HepG2 (cell line): ENCODE measurements around the gene TMEM223. TPM values are rescaled to one million over a fixed set of nuclear protein-coding genes. Genes with fewer than 3 reads are reported as not detected.

ENCODE experiments used
- FOXK1 ChIP-seq: sonication (generic); formaldehyde crosslinking; IDR thresholded peaks from 2 replicates; pipeline ENCODE4 v1.4.0; 2020; ENCODE audit warnings: low read depth, missing genetic modification reagents, borderline replicate concordance
- FOXO4 ChIP-seq: sonication (generic); formaldehyde crosslinking; conservative IDR thresholded peaks from 2 replicates; pipeline ENCODE4 v1.8.1; 2023; ENCODE audit warnings: missing genetic modification reagents
- MTF2 ChIP-seq: sonication (generic); formaldehyde crosslinking; IDR thresholded peaks from 2 replicates; pipeline ENCODE4 v1.5.0; 2020; ENCODE audit warnings: missing genetic modification reagents, borderline replicate concordance
- SAFB2 ChIP-seq: sonication (generic); formaldehyde crosslinking; IDR thresholded peaks from 2 replicates; pipeline ENCODE4 v1.5.1; 2020; ENCODE audit warnings: missing genetic modification reagents, low read depth, mild to moderate bottlenecking, borderline replicate concordance
- UBTF ChIP-seq: sonication (generic); formaldehyde crosslinking; IDR thresholded peaks from 2 replicates; pipeline ENCODE4 v1.4.0; 2020; ENCODE audit warnings: mild to moderate bottlenecking, missing genetic modification reagents
- YEATS4 ChIP-seq: sonication (generic); formaldehyde crosslinking; IDR thresholded peaks from 2 replicates; pipeline ENCODE4 v1.4.0; 2020; ENCODE audit warnings: missing genetic modification reagents, borderline replicate concordance
- ZNF484 ChIP-seq: sonication (generic); formaldehyde crosslinking; IDR thresholded peaks from 2 replicates; pipeline ENCODE4 v1.5.1; 2020; ENCODE audit warnings: mild to moderate bottlenecking, low read depth, missing genetic modification reagents, borderline replicate concordance
- ZNF781 ChIP-seq: sonication (generic); formaldehyde crosslinking; IDR thresholded peaks from 2 replicates; pipeline ENCODE4 v1.5.1; 2020; ENCODE audit warnings: borderline replicate concordance, mild to moderate bottlenecking, missing genetic modification reagents; ENCODE audit errors: not compliant biosample characterization
- polyA plus RNA-seq, 8 experiments: library from polyadenylated mRNA; depleted of rRNA in 3 of 8; stranded (reverse) in 7 of 8; unstranded in 1 of 8; fragments of >200 nt; fragmentation: Illumina TruSeq in 4 of 8; extraction: Trizol in 4 of 8; gene quantifications; 2 replicates each; pipeline versions ENCODE4 v1.2.1 to v1.2.3, GENCODE V29; 2011 to 2016; ENCODE audit warnings: low read depth in 4 of 8, missing spikeins in 1 of 8, mixed read lengths in 1 of 8; ENCODE audit not compliant: insufficient read depth in 1 of 8
- total RNA-seq, 5 experiments: library from RNA; depleted of rRNA; stranded (reverse); fragments of >200 nt; fragmentation: Illumina TruSeq; extraction: Trizol; gene quantifications; 2 replicates each; pipeline ENCODE4 v1.2.3, GENCODE V29; 2016; ENCODE audit warnings: low read depth in 1 of 5
- TF ChIP-seq, protein P1 (sequence below): sonication (generic); formaldehyde crosslinking; IDR thresholded peaks from 2 replicates; pipeline ENCODE4 v1.8.1; 2023; ENCODE audit warnings: mild to moderate bottlenecking, missing genetic modification reagents
- TF ChIP-seq, protein P2 (sequence below): sonication (generic); formaldehyde crosslinking; IDR thresholded peaks from 2 replicates; pipeline ENCODE4 v1.4.0; 2020; ENCODE audit warnings: mild to moderate bottlenecking, missing genetic modification reagents
- TF ChIP-seq, protein P3 (sequence below): sonication (generic); formaldehyde crosslinking; IDR thresholded peaks from 2 replicates; pipeline ENCODE4 v1.5.0; 2020; ENCODE audit warnings: mild to moderate bottlenecking, missing genetic modification reagents, borderline replicate concordance

Gene TMEM223
- total and polyA plus RNA-seq, 2 of the 13 experiments (the other 11 are each of a cell fraction or from before 2014, with no cell fraction given) = 19.5 to 24.9 TPM

DNA sequence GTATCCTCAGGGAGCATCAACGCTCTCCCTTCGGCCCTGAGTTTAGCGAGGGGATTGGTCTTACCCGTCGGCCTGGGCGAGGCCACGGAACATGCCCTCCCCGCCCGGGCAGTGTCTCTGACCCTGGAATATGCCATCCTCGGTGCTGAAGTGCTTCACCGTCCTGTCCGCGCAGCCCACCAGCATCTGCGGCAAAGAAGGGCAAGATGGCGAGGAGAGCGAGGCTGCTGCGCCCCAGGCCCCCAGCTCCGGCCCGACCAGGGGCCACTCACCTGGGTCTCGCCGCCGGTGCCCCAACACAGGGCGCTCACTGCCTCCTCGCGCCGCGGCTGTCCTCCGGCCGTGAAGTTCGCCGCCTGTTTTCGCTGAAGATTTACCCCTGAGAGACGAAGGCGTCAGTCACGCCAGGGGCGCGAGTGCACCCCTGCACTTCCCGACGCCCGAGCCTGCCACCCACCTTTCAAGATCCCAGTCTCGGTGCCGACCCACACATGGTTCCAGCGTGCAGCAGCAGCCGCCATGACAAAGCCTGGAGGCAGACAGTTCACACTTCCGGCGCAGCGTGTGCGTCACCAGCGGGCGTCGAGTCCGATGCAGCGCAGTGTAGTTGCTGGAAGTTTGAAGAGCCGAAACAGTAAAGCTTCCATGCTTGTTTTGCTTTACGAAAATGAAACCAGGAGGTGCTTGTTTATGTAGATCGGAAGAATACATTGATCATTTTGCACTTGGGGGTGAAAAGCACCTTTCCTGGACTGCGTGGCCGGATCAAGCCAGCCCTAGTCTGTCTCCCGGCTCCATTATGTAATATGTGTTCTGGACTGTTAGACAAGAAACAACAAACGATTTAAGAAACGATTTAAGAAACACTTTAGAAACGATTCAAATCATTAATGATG, 47.5 kb upstream of the TMEM223 start, which contains the start of gene WDR74 (continued):
- TF ChIP-seq FOXO4 (CRISPR knock-in tag) (no peak), ZNF484 (no peak), UBTF (peak; percentile 84), YEATS4 (CRISPR knock-in tag) (peak; percentile 98), SAFB2 (CRISPR knock-in tag) (peak; percentile 86; the same call in 1 of the 2 replicates), ZNF781 (no peak), FOXK1 (CRISPR knock-in tag) (peak; percentile 97), MTF2 (no peak)
- TF ChIP-seq, protein P1, sequence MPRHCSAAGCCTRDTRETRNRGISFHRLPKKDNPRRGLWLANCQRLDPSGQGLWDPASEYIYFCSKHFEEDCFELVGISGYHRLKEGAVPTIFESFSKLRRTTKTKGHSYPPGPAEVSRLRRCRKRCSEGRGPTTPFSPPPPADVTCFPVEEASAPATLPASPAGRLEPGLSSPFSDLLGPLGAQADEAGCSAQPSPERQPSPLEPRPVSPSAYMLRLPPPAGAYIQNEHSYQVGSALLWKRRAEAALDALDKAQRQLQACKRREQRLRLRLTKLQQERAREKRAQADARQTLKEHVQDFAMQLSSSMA (CRISPR knock-in tag) = peak; percentile 63; the same call in 1 of the 2 replicates
- TF ChIP-seq, protein P2, sequence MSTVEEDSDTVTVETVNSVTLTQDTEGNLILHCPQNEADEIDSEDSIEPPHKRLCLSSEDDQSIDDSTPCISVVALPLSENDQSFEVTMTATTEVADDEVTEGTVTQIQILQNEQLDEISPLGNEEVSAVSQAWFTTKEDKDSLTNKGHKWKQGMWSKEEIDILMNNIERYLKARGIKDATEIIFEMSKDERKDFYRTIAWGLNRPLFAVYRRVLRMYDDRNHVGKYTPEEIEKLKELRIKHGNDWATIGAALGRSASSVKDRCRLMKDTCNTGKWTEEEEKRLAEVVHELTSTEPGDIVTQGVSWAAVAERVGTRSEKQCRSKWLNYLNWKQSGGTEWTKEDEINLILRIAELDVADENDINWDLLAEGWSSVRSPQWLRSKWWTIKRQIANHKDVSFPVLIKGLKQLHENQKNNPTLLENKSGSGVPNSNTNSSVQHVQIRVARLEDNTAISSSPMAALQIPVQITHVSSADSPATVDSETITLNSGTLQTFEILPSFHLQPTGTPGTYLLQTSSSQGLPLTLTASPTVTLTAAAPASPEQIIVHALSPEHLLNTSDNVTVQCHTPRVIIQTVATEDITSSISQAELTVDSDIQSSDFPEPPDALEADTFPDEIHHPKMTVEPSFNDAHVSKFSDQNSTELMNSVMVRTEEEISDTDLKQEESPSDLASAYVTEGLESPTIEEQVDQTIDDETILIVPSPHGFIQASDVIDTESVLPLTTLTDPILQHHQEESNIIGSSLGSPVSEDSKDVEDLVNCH (CRISPR knock-in tag) = no peak
- TF ChIP-seq, protein P3, sequence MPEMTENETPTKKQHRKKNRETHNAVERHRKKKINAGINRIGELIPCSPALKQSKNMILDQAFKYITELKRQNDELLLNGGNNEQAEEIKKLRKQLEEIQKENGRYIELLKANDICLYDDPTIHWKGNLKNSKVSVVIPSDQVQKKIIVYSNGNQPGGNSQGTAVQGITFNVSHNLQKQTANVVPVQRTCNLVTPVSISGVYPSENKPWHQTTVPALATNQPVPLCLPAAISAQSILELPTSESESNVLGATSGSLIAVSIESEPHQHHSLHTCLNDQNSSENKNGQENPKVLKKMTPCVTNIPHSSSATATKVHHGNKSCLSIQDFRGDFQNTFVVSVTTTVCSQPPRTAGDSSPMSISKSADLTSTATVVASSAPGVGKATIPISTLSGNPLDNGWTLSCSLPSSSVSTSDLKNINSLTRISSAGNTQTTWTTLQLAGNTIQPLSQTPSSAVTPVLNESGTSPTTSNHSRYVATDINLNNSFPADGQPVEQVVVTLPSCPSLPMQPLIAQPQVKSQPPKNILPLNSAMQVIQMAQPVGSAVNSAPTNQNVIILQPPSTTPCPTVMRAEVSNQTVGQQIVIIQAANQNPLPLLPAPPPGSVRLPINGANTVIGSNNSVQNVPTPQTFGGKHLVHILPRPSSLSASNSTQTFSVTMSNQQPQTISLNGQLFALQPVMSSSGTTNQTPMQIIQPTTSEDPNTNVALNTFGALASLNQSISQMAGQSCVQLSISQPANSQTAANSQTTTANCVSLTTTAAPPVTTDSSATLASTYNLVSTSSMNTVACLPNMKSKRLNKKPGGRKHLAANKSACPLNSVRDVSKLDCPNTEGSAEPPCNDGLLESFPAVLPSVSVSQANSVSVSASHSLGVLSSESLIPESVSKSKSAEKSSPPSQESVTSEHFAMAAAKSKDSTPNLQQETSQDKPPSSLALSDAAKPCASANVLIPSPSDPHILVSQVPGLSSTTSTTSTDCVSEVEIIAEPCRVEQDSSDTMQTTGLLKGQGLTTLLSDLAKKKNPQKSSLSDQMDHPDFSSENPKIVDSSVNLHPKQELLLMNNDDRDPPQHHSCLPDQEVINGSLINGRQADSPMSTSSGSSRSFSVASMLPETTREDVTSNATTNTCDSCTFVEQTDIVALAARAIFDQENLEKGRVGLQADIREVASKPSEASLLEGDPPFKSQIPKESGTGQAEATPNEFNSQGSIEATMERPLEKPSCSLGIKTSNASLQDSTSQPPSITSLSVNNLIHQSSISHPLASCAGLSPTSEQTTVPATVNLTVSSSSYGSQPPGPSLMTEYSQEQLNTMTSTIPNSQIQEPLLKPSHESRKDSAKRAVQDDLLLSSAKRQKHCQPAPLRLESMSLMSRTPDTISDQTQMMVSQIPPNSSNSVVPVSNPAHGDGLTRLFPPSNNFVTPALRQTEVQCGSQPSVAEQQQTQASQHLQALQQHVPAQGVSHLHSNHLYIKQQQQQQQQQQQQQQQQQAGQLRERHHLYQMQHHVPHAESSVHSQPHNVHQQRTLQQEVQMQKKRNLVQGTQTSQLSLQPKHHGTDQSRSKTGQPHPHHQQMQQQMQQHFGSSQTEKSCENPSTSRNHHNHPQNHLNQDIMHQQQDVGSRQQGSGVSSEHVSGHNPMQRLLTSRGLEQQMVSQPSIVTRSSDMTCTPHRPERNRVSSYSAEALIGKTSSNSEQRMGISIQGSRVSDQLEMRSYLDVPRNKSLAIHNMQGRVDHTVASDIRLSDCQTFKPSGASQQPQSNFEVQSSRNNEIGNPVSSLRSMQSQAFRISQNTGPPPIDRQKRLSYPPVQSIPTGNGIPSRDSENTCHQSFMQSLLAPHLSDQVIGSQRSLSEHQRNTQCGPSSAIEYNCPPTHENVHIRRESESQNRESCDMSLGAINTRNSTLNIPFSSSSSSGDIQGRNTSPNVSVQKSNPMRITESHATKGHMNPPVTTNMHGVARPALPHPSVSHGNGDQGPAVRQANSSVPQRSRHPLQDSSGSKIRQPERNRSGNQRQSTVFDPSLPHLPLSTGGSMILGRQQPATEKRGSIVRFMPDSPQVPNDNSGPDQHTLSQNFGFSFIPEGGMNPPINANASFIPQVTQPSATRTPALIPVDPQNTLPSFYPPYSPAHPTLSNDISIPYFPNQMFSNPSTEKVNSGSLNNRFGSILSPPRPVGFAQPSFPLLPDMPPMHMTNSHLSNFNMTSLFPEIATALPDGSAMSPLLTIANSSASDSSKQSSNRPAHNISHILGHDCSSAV (CRISPR knock-in tag) = no peak
